NCI-H69 (cell line): Measurements from ENCODE around the gene KLK3.
A peak's percentile ranks its signal among the peaks of the same experiment; 100 is the strongest.
"Not testable (repeated sequence)": the region's sequence is repeated elsewhere in the genome, so short reads cannot be mapped to it uniquely, and the experiment has no call there.

Experiments used
- DNase-seq: peaks from one replicate; lab custom pipeline; 2025; lab: John Stamatoyannopoulos, UW

KLK3 gene

DNA sequence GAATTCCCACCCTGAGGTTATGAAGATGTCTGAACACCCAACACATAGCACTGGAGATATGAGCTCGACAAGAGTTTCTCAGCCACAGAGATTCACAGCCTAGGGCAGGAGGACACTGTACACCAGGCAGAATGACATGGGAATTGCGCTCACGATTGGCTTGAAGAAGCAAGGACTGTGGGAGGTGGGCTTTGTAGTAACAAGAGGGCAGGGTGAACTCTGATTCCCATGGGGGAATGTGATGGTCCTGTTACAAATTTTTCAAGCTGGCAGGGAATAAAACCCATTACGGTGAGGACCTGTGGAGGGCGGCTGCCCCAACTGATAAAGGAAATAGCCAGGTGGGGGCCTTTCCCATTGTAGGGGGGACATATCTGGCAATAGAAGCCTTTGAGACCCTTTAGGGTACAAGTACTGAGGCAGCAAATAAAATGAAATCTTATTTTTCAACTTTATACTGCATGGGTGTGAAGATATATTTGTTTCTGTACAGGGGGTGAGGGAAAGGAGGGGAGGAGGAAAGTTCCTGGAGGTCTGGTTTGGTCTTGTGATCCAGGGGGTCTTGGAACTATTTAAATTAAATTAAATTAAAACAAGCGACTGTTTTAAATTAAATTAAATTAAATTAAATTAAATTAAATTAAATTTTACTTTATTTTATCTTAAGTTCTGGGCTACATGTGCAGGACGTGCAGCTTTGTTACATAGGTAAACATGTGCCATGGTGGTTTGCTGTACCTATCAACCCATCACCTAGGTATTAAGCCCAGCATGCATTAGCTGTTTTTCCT is 7.0 kb downstream of the KLK3 start:
- no peak for DNase-seq

DNA sequence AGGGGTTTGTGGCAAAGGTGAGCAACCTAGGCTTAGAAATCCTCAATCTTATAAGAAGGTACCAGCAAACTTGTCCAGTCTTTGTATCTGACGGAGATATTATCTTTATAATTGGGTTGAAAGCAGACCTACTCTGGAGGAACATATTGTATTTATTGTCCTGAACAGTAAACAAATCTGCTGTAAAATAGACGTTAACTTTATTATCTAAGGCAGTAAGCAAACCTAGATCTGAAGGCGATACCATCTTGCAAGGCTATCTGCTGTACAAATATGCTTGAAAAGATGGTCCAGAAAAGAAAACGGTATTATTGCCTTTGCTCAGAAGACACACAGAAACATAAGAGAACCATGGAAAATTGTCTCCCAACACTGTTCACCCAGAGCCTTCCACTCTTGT is 14.8 kb downstream of the KLK3 start:
- no peak for DNase-seq

DNA sequence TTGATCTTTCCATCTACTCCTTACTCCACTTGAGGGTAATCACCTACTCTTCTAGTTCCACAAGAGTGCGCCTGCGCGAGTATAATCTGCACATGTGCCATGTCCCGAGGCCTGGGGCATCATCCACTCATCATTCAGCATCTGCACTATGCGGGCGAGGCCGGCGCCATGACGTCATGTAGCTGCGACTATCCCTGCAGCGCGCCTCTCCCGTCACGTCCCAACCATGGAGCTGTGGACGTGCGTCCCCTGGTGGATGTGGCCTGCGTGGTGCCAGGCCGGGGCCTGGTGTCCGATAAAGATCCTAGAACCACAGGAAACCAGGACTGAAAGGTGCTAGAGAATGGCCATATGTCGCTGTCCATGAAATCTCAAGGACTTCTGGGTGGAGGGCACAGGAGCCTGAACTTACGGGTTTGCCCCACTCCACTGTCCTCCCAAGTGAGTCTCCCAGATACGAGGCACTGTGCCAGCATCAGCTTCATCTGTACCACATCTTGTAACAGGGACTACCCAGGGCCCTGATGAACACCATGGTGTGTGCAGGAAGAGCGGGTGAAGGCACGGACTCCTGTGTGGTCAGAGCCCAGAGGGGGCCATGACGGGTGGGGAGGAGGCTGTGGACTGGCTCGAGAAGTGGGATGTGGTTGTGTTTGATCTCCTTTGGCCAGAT is 15.8 kb downstream of the KLK3 start:
- peak; percentile 45 for DNase-seq

DNA sequence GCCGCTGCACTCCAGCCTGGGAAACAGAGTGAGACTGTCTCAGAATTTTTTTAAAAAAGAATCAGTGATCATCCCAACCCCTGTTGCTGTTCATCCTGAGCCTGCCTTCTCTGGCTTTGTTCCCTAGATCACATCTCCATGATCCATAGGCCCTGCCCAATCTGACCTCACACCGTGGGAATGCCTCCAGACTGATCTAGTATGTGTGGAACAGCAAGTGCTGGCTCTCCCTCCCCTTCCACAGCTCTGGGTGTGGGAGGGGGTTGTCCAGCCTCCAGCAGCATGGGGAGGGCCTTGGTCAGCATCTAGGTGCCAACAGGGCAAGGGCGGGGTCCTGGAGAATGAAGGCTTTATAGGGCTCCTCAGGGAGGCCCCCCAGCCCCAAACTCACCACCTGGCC is 18.3 kb downstream of the KLK3 start, which contains the start of gene KLK2:
KLK2 (plus strand) TSS at position 384 of the 400 bp plus-strand sequence. CDS start 35 bp downstream, outside the sequence.
- no peak for DNase-seq

DNA sequence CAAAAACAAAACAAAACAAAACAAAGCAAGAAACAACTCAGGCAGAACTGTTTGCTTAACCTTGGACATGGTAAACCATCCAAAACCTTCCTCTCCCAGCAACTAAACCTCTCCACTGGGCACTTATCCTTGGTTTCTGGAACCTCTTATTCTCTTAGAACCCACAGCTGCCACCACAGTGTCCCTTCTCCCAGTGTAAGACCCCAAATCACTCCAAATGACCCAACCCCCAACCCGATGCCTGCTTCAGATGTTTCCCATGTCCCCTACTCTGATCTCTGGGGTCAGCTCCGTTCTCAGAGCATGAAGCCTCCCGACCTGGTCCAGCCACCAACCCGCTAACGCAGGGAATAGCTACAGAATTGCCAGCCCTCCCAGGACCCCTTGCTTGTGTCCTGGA is 19.5 kb downstream of the KLK3 start:
- no peak for DNase-seq

DNA sequence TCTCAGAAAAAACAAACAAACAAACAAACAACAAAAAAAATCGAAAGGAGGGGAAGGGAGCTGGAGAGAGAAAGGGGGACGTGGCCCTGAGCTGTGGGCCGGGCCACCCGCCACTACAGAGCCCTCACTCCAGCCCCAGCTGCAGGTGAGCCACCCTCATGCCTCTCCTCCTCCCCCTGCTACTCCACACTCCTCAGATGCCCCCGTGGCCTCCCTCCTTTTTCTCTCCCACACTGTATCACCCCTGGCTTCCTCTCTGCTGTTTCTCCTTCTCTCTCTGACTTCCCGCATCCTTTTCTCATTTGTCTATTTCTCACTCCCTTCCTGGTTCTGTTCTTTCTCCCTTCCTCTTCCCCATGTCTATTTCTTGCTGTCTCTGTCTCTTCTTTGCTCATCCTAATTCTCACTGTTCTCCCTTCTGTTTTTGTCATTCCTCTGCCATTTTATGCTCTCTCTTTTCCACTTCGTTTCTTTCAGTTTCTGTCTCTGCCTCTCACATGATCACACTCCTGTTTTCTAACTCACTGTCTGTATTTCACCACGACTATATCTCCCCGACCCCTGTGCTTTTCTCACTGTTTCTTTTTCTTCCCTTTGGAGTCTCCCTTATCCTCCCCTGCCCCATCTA is 21.2 kb downstream of the KLK3 start:
- peak; percentile 14 for DNase-seq

DNA sequence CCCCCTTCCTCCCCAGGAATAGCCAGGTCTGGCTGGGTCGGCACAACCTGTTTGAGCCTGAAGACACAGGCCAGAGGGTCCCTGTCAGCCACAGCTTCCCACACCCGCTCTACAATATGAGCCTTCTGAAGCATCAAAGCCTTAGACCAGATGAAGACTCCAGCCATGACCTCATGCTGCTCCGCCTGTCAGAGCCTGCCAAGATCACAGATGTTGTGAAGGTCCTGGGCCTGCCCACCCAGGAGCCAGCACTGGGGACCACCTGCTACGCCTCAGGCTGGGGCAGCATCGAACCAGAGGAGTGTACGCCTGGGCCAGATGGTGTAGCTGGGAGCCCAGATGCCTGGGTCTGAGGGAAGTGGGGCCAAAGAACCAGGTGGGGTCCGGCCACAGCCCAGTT is 21.7 kb downstream of the KLK3 start:
- peak; percentile 73 for DNase-seq

DNA sequence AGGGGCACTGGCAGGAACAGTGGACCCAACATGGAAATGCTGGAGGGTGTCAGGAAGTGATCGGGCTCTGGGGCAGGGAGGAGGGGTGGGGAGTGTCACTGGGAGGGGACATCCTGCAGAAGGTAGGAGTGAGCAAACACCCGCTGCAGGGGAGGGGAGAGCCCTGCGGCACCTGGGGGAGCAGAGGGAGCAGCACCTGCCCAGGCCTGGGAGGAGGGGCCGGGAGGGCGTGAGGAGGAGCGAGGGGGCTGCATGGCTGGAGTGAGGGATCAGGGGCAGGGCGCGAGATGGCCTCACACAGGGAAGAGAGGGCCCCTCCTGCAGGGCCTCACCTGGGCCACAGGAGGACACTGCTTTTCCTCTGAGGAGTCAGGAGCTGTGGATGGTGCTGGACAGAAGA is 22.6 kb downstream of the KLK3 start:
- DNase-seq = peak; percentile 86

DNA sequence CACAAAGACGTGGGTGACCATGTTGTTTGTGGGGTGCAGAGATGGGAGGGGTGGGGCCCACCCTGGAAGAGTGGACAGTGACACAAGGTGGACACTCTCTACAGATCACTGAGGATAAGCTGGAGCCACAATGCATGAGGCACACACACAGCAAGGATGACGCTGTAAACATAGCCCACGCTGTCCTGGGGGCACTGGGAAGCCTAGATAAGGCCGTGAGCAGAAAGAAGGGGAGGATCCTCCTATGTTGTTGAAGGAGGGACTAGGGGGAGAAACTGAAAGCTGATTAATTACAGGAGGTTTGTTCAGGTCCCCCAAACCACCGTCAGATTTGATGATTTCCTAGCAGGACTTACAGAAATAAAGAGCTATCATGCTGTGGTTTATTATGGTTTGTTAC is 24.1 kb downstream of the KLK3 start:
- DNase-seq = no peak

DNA sequence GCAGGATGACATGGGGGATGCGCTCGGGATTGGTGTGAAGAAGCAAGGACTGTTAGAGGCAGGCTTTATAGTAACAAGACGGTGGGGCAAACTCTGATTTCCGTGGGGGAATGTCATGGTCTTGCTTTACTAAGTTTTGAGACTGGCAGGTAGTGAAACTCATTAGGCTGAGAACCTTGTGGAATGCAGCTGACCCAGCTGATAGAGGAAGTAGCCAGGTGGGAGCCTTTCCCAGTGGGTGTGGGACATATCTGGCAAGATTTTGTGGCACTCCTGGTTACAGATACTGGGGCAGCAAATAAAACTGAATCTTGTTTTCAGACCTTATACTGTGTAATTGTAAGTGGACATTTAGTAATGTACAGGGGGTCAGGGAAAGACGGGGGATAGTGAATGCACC is 25.5 kb downstream of the KLK3 start:
- no peak for DNase-seq

DNA sequence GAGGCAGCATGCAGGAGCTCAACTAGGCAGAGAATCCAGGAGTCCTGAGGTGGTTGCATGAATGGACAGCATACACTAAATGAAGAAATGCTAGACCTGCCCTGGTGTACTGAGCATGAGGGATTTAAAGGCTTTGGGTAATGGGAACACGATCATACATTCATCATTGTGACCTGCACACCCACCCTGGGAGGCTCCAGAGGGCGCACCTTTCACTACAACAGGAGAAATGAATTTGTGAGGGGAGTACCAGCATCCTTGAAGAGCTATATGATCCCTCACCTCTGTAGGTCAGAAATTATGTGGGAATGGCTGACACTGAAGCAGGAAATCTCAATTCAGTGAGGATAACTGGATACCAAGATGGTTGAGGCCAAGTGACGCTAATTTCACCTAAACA is 27.5 kb downstream of the KLK3 start:
- no peak for DNase-seq

DNA sequence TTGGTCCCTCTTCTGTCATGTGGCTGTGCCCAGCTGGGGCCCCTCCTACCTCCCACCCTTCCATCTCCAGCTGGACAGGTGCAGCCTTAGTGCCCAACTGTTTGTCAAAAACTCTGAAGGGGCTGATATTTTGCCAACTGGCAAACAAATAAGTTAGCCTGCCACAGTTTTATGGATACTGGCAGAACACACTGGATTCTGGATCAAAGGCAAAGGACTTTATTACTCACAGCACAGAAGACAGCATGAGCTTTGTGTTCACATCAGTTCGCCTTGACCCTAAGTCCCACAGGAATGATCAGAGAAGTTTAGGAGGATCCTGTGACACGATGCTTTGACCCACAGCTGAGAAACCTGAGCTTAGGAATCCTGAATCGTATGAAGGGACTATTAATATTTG is 34.9 kb downstream of the KLK3 start:
- no peak for DNase-seq

DNA sequence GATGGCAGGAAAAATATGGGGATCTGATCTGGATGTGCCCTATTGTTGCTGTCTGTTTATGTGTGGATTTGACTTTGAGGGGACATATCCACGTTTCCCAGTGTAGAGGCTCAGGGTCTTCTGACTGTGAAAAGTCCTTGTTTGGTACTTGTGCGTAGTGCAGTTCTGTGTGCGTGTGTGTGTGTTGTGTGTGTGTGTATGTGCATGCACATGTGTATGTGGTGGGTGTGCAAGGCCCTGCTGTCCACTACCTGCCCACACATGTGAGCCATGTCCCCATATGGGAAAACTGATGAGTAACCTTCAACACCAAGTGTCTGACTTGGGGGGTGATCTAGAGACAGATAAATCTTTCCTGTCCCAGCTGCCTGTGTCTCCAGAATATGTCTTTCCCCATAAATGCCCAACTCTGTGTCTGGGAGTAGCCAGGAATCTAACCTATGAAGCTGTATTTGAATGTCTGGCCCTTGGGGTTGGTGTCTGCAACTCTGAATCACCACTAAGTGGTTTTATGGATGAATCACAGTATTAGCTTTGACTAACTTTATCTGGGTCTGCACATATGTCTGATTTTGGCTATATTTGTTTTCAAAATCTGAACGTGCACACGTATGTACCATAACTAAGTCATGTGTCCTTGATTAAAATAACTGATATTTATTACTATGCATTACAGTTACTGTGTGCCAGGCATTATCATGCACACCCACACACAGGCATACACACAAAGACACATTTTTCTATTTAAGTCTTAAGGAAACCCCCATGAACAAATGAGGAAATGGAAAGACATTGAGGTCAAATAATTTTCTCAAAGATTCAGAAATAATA is 35.9 kb downstream of the KLK3 start:
- no peak for DNase-seq

DNA sequence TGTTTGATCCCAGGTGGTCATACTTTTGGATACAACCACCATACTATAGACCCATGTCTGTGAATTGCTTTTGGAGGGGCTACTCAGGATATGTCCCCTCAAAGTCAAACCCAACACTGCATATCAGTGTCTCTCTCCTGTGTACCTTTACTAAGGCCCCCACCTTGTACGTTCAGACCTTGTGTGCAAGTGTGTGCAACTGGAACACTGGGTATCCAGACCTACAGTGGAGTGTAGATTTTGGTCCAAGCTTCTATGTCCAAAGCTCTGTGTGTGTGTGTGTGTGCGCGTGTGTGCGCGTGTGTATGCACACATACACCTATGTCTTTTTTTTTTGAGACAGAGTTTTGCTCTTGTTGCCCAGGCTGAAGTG is 36.5 kb downstream of the KLK3 start:
- no peak for DNase-seq

DNA sequence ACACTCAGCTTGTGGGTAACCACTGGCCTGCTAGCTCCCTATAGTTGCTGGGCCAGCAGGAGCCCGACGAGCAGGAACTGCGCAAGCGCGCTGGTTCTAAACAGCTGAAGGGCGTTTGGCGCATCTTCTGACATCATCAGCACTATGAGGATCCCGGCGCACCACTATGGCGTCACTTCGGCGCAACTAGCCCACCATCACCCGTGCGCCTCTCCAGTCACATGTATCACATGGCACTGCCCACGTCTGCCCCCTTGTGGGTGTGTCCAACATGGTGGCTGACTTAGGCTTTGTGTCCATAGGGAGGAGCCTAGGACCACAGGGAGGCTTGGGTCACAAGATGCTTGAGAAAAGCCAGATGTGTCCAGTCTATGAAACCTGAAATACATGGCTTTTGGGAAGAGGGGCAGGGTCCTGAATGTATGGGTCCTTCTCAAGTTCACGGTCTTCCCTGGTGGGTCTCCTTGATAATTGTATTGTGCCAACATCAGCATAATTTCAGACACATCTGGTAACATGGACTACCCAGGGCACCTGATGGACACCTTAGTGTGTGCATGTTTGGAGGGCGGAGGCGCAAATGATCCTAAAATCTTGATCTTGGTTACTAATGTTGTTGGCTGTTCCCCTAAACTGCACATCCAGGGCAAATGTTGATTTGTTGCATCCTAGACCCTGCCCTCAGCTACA is 38.5 kb downstream of the KLK3 start:
- peak; percentile 37 for DNase-seq

DNA sequence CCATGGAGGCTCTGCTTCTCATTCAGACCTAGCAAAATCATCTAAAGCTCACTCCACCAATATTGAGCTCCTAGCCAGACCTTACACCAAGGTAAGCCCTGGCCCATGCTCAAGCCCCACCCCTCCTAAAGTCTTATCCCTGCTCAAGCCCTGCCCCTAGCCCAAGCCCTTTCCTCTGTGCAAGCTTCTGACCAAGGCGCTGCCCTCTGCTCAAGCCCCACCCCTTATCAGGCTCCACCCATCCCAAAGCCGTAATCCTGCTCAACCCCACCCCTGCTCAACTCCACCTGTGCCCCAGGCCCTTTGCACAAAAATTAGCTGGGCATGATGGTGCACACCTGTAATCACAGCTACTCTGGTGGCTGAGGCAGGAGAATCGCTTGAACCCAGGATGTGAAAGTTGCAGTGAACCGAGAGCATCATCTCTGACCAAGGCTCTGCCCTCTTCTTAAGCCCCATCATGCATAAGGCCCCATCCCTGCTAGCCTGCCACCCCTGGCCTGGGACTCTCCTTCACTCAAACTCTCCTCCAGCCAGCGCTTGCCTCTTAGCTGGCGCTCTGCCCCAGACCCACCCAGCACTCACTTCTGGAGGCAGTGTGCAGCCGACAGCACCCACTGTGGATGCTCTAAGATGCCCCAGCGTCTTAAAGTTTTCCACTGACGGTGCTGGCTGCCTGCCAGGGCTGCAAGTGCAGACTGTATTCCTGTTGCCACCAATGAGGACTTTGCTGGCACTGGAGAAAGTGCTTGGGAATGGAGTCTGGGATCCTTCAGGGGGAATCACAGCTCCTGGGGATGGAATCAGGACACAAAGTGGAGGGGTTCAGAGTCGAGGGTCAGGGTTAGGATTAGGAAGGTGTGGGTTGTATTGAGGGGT is 40.0 kb downstream of the KLK3 start:
- no peak for DNase-seq

DNA sequence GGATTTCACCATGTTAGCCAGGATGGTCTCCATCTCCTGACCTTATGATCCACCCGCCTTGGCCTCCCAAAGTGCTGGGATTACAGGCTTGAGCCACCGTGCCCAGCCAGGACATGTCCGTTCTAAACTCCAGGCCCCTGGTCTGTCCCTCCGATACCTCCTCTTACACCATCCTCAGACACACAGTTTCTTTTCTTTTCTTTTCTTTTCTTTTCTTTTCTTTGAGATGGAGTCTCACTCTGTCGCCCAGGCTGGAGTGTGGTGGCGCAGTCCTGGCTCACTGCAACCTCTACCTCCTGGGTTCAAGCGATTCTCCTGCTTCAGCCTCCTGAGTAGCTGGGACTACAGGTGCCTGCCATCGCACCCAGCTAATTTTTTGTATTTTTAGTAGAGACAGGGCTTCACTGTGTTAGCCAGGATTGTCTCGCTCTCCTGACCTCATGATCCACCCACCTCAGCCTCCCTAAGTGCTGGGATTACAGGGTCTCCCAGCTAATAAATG is 41.4 kb downstream of the KLK3 start:
- not testable (repeated sequence) for DNase-seq

DNA sequence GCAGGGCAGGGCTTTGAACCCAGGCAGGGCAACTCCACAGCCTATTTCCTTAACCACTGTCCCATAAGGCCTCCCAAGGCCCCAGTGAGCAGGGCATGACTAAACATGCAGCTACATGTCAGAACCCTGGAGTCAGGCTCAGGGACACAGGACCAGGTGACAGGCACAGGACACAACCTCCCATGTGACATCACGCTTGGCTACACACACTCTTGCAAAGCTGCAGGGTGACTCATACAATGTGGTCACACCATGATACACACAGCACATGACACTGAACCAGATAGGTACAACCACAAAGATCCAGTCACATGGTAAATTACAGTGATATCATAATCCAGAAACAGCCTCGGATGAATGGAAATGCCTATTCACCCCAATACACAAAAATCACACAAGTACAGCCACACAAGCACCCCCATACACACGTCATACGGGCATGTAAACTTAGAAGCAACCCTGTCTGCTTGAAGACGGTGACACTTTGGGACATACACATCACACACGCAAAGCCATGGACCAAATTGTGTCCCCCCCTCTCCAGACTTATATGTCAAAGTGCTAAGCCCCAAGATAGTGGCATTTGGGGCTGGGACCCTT is 42.0 kb downstream of the KLK3 start:
- peak; percentile 68 for DNase-seq

DNA sequence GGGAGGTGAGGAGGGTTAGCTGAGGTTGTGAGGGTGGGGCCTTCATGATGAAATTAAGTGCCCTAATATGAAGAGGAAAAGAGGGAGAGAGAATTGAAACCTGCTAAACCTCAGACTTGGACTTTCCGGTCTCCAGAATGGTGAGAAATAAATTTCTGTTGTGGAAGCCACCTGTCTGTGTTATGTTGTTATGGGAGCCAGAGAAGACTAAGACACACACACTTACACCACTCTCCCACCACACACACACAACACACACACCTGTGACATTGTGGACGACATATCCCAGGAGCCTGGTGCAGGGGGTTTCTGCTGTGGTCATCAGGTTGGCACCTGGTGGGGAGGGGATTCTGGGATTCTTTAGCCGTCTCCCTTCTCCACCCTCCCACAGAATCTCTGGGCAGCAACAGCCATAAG is 42.5 kb downstream of the KLK3 start:
- DNase-seq = no peak

DNA sequence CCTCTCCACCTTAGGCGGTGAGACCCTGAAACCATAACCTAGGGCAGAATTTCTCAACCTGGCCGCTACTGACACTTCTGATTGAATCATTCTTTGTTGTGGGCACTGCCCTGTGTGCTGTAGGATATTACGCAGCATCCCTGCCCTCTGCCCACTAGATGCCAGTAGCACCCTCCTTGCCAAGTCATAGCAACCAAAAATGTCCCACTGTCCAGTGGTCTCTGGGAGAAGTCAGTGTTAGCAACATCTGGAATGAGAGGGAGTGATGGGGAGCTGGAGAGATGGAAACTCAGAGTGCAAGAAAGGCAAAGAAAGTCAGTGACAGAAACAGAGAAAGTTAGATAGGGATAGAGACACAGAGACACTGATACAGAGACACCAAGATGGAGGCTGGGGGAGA is 42.9 kb downstream of the KLK3 start:
- no peak for DNase-seq
